ENCODE data around the gene TRRAP. TPM values are rescaled to one million over a fixed set of nuclear protein-coding genes. Genes with fewer than 3 reads are reported as not detected.

The TRRAP gene
- total and polyA plus RNA-seq, 2 experiments from 2014 or later, result 14.9 to 58.7 TPM

GRCh38 chr7:98958968-98959367 is 80.6 kb downstream of the TRRAP start:
- Mint-ChIP-seq H3K27me3 (ENCODE audit: insufficient read depth, low read depth, poor library complexity) (no peaks in the 10 kb centered on the region), H3K9me3 (no peaks in the 10 kb centered on the region), H3K36me3 (ENCODE audit: low read depth) (peaks cover 86% of the 10 kb centered on the region), H3K4me3 (no peak overlapping the region), H3K4me1 (no peaks in the 10 kb centered on the region), H3K27ac (no peak overlapping the region)
- TF ChIP-seq ZNF331 (CRISPR knock-in tag; IDR thresholded peaks at IDR 0.05; ENCODE audit: low read depth) (no peak), ETS1 (IDR thresholded peaks at IDR 0.05) (no peak)
- Histone ChIP-seq H3K79me2 (replicated peaks; ENCODE audit: insufficient read depth) (no peaks in the 10 kb centered on the region), H3K4me1 (ENCODE audit: insufficient read depth) (no peaks in the 10 kb centered on the region), H3K27ac (ENCODE audit: low read depth) (no peak overlapping the region), H4K20me1 (replicated peaks; ENCODE audit: insufficient read depth) (peaks cover under 1% of the 10 kb centered on the region; the same call in 1 of the 2 replicates), H2AFZ (no peak overlapping the region), H3F3A (replicated peaks; ENCODE audit: low read depth) (no peaks in the 10 kb centered on the region), H3K36me3 (ENCODE audit: insufficient read depth) (peaks cover 48% of the 10 kb centered on the region), H3K9me2 (ENCODE audit: insufficient read depth) (no peaks in the 10 kb centered on the region), H3K4me3 (no peak overlapping the region), H3K27me3 (ENCODE audit: insufficient read depth) (no peaks in the 10 kb centered on the region), H3K4me2 (no peak overlapping the region)
- DNase-seq (ENCODE audit: low spot score), result no peak
- no peak for ATAC-seq

GRCh38 chr7:98963305-98963704 is 85.0 kb downstream of the TRRAP start:
- no peaks in the 10 kb centered on the region for H3K4me1 Mint-ChIP-seq
- 0 out of 2 replicates have a peak, but pooled peaks cover 3% of the 10 kb centered on the region for H3F3A ChIP-seq (replicated peaks; ENCODE audit: low read depth)
- peaks cover 43% of the 10 kb centered on the region for H3K36me3 ChIP-seq (ENCODE audit: insufficient read depth)
- H3K9me2 ChIP-seq (ENCODE audit: insufficient read depth), result no peaks in the 10 kb centered on the region
- no peaks in the 10 kb centered on the region for H3K79me2 ChIP-seq (replicated peaks; ENCODE audit: insufficient read depth)
- H3K27me3 ChIP-seq (ENCODE audit: insufficient read depth), result no peaks in the 10 kb centered on the region
- DNase-seq (ENCODE audit: low spot score), result no peak
- H4K20me1 ChIP-seq (replicated peaks; ENCODE audit: insufficient read depth), result peaks cover 3% of the 10 kb centered on the region; the same call in 1 of the 2 replicates
- H2AFZ ChIP-seq, result no peak overlapping the region
- H3K9me3 Mint-ChIP-seq, result no peaks in the 10 kb centered on the region
- peaks cover 5% of the 10 kb centered on the region for H3K27me3 Mint-ChIP-seq (ENCODE audit: insufficient read depth, low read depth, poor library complexity)
- H3K4me3 Mint-ChIP-seq, result no peak overlapping the region
- H3K4me2 ChIP-seq, result no peak overlapping the region
- peaks cover 85% of the 10 kb centered on the region for H3K36me3 Mint-ChIP-seq (ENCODE audit: low read depth)
- H3K4me3 ChIP-seq, result no peak overlapping the region
- H3K4me1 ChIP-seq (ENCODE audit: insufficient read depth), result no peaks in the 10 kb centered on the region
- ATAC-seq, result no peak
- no peak overlapping the region for H3K27ac ChIP-seq (ENCODE audit: low read depth)
- no peak overlapping the region for H3K27ac Mint-ChIP-seq
- TF ChIP-seq NANOG (IDR thresholded peaks at IDR 0.05; ENCODE audit: borderline replicate concordance) (no peak), ZNF114 (CRISPR knock-in tag; IDR thresholded peaks at IDR 0.05) (no peak), EZH2 (IDR thresholded peaks at IDR 0.05; ENCODE audit: low read depth, unreplicated experiment) (no peak), POLR2AphosphoS5 (IDR thresholded peaks at IDR 0.05; ENCODE audit: low read depth) (no peak), ZNF331 (CRISPR knock-in tag; IDR thresholded peaks at IDR 0.05; ENCODE audit: low read depth) (no peak), STAT1 (IDR thresholded peaks at IDR 0.05; ENCODE audit: unreplicated experiment) (no peak), ETS1 (IDR thresholded peaks at IDR 0.05) (no peak), EZH2phosphoT487 (IDR thresholded peaks at IDR 0.05; ENCODE audit: unreplicated experiment) (no peak), JUNB (IDR thresholded peaks at IDR 0.05; ENCODE audit: unreplicated experiment) (no peak), ZNF462 (CRISPR knock-in tag; IDR thresholded peaks at IDR 0.05) (no peak), CTCF (conservative IDR thresholded peaks at IDR 0.05; ENCODE audit: low read depth in 2 of 2) (no peak), CREB1 (CRISPR knock-in tag; IDR thresholded peaks at IDR 0.05; ENCODE audit: low read depth) (no peak)

Measured in GM23338 (cell line).